ENCODE measurements around the gene IRF6.
A peak's percentile ranks its signal among the peaks of the same experiment; 100 is the strongest.
"Not testable (repeated sequence)": the region's sequence is repeated elsewhere in the genome, so short reads cannot be mapped to it uniquely, and the experiment has no call there.

Gene IRF6

GRCh38 chr1:209823143-209824041 lies 17.4 kb upstream of the IRF6 start:
- peak in 1 of 2 donors; percentile 36 for ATAC-seq

- no peak for ATAC-seq
Observed at GRCh38 chr1:209822706-209823105, 16.8 kb upstream of the IRF6 start.

GRCh38 chr1:209820986-209821385 lies 15.0 kb upstream of the IRF6 start:
- ATAC-seq, result no peak

DNA sequence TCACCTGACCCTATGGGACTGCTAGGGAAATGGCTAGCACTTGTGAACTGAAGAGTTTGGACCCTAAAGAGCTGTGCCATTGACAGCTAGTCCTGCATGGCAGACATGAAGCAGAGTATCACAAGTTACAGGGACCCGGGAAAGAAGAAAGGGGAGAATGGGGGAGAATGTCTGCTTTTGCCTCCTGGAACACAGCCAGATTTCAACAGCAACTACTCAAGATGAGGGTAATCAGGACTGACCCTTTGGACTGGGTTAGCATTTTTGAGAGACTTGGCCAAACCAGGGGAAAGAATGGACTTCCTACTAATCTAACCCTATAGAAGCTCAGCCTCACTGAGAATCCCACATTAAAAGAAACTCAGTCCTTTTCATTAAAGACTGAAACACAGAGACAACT lies 13.1 kb upstream of the IRF6 start:
- ATAC-seq, result no peak

- no peak for ATAC-seq
Observed at GRCh38 chr1:209817691-209818090, 11.7 kb upstream of the IRF6 start.

- no peak for ATAC-seq
Observed at GRCh38 chr1:209816923-209817322, 11.0 kb upstream of the IRF6 start.

GRCh38 chr1:209815931-209816341 lies 10.0 kb upstream of the IRF6 start:
- ATAC-seq, result no peak

DNA sequence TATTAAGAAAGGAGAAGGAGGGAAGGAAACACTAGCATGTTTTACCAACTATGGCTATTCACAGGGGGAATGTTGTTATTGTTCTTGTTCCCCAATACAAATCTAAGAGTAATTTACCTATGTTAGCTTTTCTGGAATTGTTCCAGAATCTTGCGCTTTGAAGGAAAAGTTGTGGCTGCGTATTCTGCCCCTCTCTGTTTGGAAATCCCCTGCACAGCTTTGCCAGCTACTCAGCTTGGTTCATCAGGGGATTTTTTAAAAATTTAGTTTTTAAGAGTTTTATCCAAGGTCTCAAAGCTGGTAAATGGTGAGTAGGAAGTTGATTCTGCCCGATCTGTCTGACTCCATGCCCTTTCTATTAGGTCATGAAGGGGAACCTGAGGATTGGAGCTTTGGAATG lies 9.5 kb upstream of the IRF6 start:
- ATAC-seq, result no peak

- ATAC-seq, result no peak
Observed at GRCh38 chr1:209813902-209814301, 8.0 kb upstream of the IRF6 start.

DNA sequence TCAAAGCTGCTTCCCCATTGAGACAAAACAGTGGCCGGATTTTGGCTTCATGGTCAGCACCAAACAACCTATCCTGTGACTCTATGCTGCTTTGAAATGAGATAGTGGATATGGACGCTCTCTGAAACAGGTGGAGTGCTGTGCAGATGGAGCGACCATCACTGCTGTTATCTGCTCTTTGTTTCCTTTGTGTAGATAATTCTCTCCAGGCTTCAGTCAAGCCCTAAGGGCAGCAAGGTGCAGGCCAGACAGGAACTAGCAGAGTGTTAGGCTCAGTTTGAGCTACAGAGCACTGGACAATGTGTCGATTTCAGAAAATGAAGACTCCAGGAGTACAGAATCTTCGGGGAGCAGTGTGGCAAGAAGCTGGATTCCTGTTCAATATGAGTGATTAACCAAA lies 4.8 kb upstream of the IRF6 start:
- ATAC-seq, result no peak

DNA sequence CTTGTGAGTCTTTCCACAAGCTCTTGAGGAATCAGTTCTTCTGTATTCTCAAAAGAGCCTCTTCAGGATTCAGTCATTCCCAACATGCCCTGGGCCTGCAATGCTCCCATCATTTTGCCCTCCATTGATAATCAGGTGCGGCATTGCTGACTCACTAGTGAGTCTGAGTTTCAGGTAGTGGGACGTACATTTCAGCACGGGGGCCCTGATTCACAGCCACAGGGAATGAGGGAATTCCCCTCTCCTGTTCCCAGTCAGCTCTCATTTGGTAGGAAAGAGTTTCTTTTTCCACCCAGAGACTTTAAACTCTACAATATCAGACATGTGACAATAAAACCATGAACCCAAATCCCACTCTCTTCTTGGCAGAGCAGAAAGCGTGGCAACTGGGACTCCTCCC lies 3.7 kb upstream of the IRF6 start:
- ATAC-seq, result no peak

- no peak for ATAC-seq
Observed at GRCh38 chr1:209808059-209808581, 2.2 kb upstream of the IRF6 start.

- ATAC-seq, result no peak
Observed at GRCh38 chr1:209807509-209807908, 1.6 kb upstream of the IRF6 start.

GRCh38 chr1:209805341-209805781 lies 581 bp downstream of the IRF6 start:
- ATAC-seq, result no peak

DNA sequence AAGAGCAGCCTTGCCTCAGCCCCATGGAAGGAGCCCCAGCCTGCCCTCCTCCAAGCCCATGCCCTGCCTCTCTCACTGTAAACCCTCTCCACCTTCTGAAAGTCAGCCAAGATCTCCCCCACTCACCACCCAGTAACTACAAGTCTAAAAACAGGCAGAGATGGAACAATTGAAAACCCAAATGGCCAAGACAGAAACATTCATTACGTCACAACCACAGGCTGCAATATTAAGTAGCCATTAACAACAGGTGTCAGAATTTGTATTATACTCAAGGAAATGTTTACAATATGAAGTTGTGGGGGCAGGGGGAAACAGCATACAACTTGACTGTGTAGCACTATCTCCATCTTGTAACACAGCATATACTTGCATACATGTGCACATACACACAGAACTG lies 2.4 kb downstream of the IRF6 start:
- ATAC-seq, result no peak

GRCh38 chr1:209802780-209803152 lies 3.2 kb downstream of the IRF6 start:
- no peak for ATAC-seq

DNA sequence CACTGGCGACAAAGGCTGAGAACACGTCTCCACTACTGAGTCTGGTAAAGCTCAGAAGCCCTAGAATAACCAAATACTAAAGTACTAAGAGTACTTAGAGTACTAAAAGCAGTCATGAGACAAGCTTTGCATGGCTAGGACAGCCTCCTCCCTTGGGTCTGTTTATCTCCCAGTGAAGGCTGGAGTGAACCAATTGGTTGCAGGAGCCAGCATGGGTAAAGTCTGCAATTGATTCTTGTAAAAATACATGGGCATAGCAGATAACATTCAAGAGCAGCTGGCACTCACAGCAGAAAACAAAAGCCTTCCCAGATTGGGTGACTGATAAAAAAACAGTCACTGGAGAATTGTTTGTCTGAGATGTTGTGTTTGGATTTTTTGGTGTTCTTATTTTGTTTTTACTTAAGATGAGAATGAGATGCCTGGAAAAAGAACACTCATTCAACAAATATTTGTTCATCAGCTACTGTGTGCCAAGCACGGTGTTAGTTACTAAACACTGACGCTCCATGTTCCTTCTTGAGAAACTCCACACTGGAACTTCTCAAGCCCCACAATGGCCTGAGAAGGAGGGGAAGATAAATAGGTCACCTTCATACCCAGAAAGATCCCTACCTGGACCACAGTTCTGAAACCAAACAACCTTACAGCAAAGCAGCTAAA lies 3.7 kb downstream of the IRF6 start:
- ATAC-seq, result no peak

GRCh38 chr1:209800984-209801834 lies 4.7 kb downstream of the IRF6 start:
- ATAC-seq, result no peak

GRCh38 chr1:209797978-209798639 lies 7.8 kb downstream of the IRF6 start:
- no peak for ATAC-seq

DNA sequence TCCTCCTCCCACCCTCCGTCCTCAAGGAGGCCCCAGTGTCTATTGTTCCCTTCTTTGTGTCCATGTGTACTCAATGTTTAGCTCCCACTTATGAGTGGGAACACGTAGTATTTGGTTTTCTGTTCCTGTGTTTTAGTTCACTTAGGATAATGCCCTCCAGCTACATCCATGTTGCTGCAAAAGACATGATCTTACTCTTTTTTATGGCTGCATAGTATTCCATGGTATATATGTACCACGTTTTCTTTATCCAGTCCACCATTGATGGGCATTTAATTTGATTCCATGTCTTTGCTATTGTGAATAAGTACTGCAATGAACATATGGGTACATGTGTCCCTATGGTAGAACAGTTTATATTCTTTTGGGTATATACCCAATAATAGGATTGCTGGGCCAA lies 12.2 kb downstream of the IRF6 start:
- not testable (repeated sequence) for ATAC-seq

- no peak for ATAC-seq
Observed at GRCh38 chr1:209791920-209792319, 14.0 kb downstream of the IRF6 start.

Data from activated CD4-positive, CD25-positive, alpha-beta regulatory T cell treated with anti-CD3 and anti-CD28 coated beads, Interleukin-2, amount 50 U/mL, for 24 hours (primary cell).